Activated CD4-positive, alpha-beta T cell treated with anti-CD3 and anti-CD28 coated beads, Interleukin-2, amount 10 ng/mL, durations not matched to agents 7 days and 5 days (primary cell): ENCODE results near the gene NR2C1. TPM values are rescaled to one million over a fixed set of nuclear protein-coding genes. Genes with fewer than 3 reads are reported as not detected.

Source experiments
- CTCF ChIA-PET: fragments of 350-600 bp; sonication (Branson Sonifier 250); formaldehyde crosslinking; loops from one replicate; lab custom pipeline; 2021; ENCODE audit warnings: antibody characterized with exemption; lab: Charles Lee
- POLR2A ChIA-PET: fragments of 350-600 bp; sonication (Branson Sonifier 250); formaldehyde crosslinking; loops from one replicate; lab custom pipeline; 2021; ENCODE audit warnings: antibody characterized with exemption; lab: Charles Lee
- DNase-seq: peaks from one replicate; pipeline ENCODE4 v3.0.0-alpha.2; 2020
- H3K27ac Mint-ChIP-seq: one replicate; pipeline ENCODE4 v1.8.0; 2021; ENCODE audit warnings: mild to moderate bottlenecking, moderate library complexity, mixed read lengths
- H3K27me3 Mint-ChIP-seq: one replicate; pipeline ENCODE4 v1.8.0; 2021; ENCODE audit warnings: mixed read lengths
- H3K36me3 Mint-ChIP-seq: one replicate; pipeline ENCODE4 v1.8.0; 2021; ENCODE audit warnings: low read depth, mixed read lengths
- H3K4me1 Mint-ChIP-seq: one replicate; pipeline ENCODE4 v1.8.0; 2021; ENCODE audit warnings: mixed read lengths
- H3K4me3 Mint-ChIP-seq: one replicate; pipeline ENCODE4 v1.8.0; 2021; ENCODE audit warnings: mild to moderate bottlenecking, moderate library complexity, mixed read lengths
- H3K9me3 Mint-ChIP-seq: one replicate; pipeline ENCODE4 v1.8.0; 2021; ENCODE audit warnings: mixed read lengths
- total RNA-seq, 2 experiments: library from RNA; stranded (reverse); gene quantifications; one replicate each; pipeline ENCODE4 v1.2.3, GENCODE V29; 2021

NR2C1 gene
- total RNA-seq, 2 experiments from 2014 or later = 31.6 to 49.7 TPM

- no peaks in the 10 kb centered on the region for H3K27me3 Mint-ChIP-seq
- CTCF ChIA-PET = interaction anchor here (0.9 kb wide), 2 partner anchors 14 to 27 kb away, joined by 4 read pairs; no protein-coding TSS in a partner anchor
- no peaks in the 10 kb centered on the region for H3K9me3 Mint-ChIP-seq
- DNase-seq = no peak
- no peak overlapping the region for H3K4me3 Mint-ChIP-seq
- peaks cover 10% of the 10 kb centered on the region for H3K4me1 Mint-ChIP-seq
- no peaks in the 10 kb centered on the region for H3K36me3 Mint-ChIP-seq
- H3K27ac Mint-ChIP-seq = no peak overlapping the region
- POLR2A ChIA-PET = interaction anchor here (0.6 kb wide), 1 partner anchor 538 kb away, joined by 3 read pairs; no protein-coding TSS in a partner anchor
Observed at GRCh38 chr12:95077341-95077740, 3.9 kb upstream of the NR2C1 start.

DNA sequence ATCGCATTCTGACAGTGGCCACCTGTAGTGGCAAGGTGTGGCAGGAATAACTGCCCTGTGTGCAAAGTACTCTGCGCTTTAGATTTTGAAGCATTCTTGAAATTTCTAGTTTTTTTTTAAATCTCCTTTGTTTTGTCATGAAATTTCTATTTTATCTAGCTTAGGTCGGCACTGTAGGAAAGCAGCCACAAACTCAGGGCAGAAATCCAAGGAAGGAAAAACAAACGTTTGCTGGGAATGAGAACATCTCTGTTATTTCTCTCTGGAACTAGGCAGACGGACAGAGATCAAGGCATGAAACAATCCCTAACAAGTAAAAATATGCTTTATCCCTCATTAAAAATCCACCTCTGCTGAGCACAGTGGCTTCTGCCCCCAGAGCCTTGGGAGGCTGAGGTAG lies 1.3 kb upstream of the NR2C1 start:
- H3K9me3 Mint-ChIP-seq = no peaks in the 10 kb centered on the region
- POLR2A ChIA-PET = no interaction called here
- H3K36me3 Mint-ChIP-seq = peaks cover 1% of the 10 kb centered on the region
- H3K27me3 Mint-ChIP-seq = no peaks in the 10 kb centered on the region
- H3K4me3 Mint-ChIP-seq = no peak overlapping the region
- DNase-seq = no peak
- CTCF ChIA-PET = no interaction called here
- H3K27ac Mint-ChIP-seq = no peak overlapping the region
- H3K4me1 Mint-ChIP-seq = peaks cover 17% of the 10 kb centered on the region

DNA sequence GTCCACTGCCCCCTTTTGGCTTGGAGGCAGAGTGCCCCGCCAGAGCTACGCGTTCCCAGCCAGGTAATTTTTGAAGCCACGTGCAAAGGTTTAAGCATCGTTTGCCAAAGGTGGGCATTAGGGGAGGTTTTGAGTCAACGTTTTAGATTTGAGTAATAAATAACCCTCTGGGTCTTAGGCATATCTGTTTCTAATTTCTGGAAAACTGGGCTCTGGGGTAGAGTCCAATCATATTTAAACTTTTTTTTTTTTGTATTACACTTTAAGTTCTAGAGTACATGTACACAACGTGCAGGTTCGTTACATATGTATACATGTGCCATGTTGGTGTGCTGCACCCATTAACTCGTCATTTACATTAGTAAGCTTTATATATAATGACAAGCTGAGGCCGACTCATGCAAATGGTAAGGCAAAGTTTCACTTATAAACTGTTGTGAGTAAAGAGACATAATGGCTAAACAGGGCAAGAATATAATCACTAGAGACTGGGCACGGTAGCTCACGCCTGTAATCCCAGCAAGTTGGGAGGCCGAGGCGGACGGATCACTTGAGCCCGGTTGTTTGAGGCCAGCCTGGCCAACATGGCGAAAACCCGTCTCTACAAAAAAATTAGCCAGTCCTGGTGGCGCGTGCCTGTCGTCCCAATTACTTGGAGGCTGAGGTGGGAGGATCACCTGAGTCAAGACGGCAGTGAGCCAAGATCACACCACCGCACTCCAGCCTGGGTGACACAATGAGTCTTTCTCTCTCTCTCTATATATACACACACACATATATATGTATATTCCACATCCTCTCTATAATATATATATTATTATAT lies 491 bp upstream of the NR2C1 start:
- Mint-ChIP-seq H3K4me1 (peaks cover 22% of the 10 kb centered on the region), H3K4me3 (peak overlapping the region; percentile 86), H3K27ac (peak overlapping the region; percentile 92), H3K9me3 (no peaks in the 10 kb centered on the region), H3K36me3 (peaks cover 4% of the 10 kb centered on the region), H3K27me3 (no peaks in the 10 kb centered on the region)
- CTCF ChIA-PET = interaction anchor here (0.6 to 1.8 kb wide), 15 partner anchors 11 to 999 kb away, joined by 3 to 9 read pairs (median 4); no protein-coding TSS in a partner anchor
- POLR2A ChIA-PET = interaction anchor here (1.5 kb wide), 1 partner anchor 143 kb away, joined by 6 read pairs; the partner anchor contains the start of genes FGD6 and VEZT
- no peak for DNase-seq

DNA sequence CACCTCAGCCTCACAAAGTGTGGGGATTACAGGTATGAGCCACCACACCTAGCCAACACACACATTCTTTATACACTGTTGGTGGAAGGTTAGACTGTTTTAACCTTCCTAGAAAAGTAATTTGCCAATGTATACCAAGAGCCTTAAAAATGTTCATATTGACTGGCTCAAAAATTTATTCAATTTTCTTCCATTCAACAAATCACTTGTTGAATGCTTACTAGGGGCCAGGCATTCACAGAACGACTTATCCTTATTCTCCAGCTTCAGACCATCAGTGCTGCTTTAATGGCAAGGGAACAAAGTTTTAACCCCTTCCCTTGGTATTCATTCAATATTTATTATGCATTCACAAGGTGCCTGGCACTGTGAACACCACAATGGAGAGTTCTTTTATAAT lies 3.0 kb downstream of the NR2C1 start:
- POLR2A ChIA-PET = no interaction called here
- no peak for DNase-seq
- no peaks in the 10 kb centered on the region for H3K27me3 Mint-ChIP-seq
- peaks cover 22% of the 10 kb centered on the region for H3K4me1 Mint-ChIP-seq
- CTCF ChIA-PET = no interaction called here
- no peaks in the 10 kb centered on the region for H3K9me3 Mint-ChIP-seq
- H3K4me3 Mint-ChIP-seq = no peak overlapping the region
- H3K36me3 Mint-ChIP-seq = peaks cover 14% of the 10 kb centered on the region
- H3K27ac Mint-ChIP-seq = no peak overlapping the region

GRCh38 chr12:95066091-95066855 lies 7.1 kb downstream of the NR2C1 start:
- no peak overlapping the region for H3K4me3 Mint-ChIP-seq
- peaks cover 29% of the 10 kb centered on the region for H3K36me3 Mint-ChIP-seq
- ChIA-PET CTCF (no interaction called here), POLR2A (no interaction called here)
- H3K27ac Mint-ChIP-seq = no peak overlapping the region
- peaks cover 9% of the 10 kb centered on the region for H3K4me1 Mint-ChIP-seq
- no peaks in the 10 kb centered on the region for H3K27me3 Mint-ChIP-seq
- no peaks in the 10 kb centered on the region for H3K9me3 Mint-ChIP-seq
- DNase-seq = no peak

GRCh38 chr12:95060951-95061350 lies 12.5 kb downstream of the NR2C1 start:
- CTCF ChIA-PET = interaction anchor here (1.0 kb wide), 1 partner anchor 18 kb away, joined by 3 read pairs; no protein-coding TSS in a partner anchor
- Mint-ChIP-seq H3K4me3 (no peak overlapping the region), H3K9me3 (no peaks in the 10 kb centered on the region), H3K36me3 (peaks cover 26% of the 10 kb centered on the region), H3K4me1 (no peaks in the 10 kb centered on the region), H3K27ac (no peak overlapping the region), H3K27me3 (no peaks in the 10 kb centered on the region)
- no peak for DNase-seq
- POLR2A ChIA-PET = no interaction called here

GRCh38 chr12:95059984-95060383 lies 13.4 kb downstream of the NR2C1 start:
- H3K27ac Mint-ChIP-seq = no peak overlapping the region
- ChIA-PET CTCF (interaction anchor here (0.5 to 1.2 kb wide), 3 partner anchors 8 to 1536 kb away, joined by 3 to 9 read pairs (median 4); partner anchors contain the start of gene NR2C1), POLR2A (no interaction called here)
- H3K9me3 Mint-ChIP-seq = no peaks in the 10 kb centered on the region
- peaks cover 26% of the 10 kb centered on the region for H3K36me3 Mint-ChIP-seq
- no peak for DNase-seq
- no peaks in the 10 kb centered on the region for H3K27me3 Mint-ChIP-seq
- H3K4me3 Mint-ChIP-seq = no peak overlapping the region
- H3K4me1 Mint-ChIP-seq = no peaks in the 10 kb centered on the region

- CTCF ChIA-PET = interaction anchor here (0.5 to 0.6 kb wide), 2 partner anchors 23 to 477 kb away, joined by 3 read pairs; no protein-coding TSS in a partner anchor
- no peak for DNase-seq
- POLR2A ChIA-PET = no interaction called here
Observed at GRCh38 chr12:95057424-95057823, 16.0 kb downstream of the NR2C1 start.

DNA sequence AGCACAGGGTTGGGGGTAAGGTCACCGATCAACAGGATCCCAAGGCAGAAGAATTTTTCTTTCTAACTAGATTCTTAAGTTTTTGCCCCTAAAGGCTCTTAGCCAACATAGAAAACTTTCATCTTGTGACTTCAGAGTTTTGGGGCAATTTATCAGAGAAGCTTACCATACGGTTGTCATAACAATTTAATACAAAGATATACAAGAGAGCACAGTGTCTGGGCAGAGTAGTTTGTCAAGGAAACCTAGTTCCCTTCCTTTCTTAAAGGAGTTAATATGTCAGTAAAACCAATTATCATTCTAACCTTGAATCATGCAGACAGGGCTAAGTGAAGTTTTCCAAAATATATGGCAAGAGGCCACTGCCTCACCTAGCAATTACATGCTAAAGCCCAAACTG lies 18.4 kb downstream of the NR2C1 start:
- Mint-ChIP-seq H3K36me3 (peaks cover 11% of the 10 kb centered on the region), H3K4me3 (no peak overlapping the region), H3K9me3 (no peaks in the 10 kb centered on the region), H3K27ac (no peak overlapping the region), H3K4me1 (no peaks in the 10 kb centered on the region), H3K27me3 (no peaks in the 10 kb centered on the region)
- CTCF ChIA-PET = interaction anchor here (0.9 kb wide), 1 partner anchor 11 kb away, joined by 3 read pairs; no protein-coding TSS in a partner anchor
- no peak for DNase-seq
- POLR2A ChIA-PET = no interaction called here

More at GRCh38 chr12:95057424-95057823, 16.0 kb downstream of the NR2C1 start:
- H3K27ac Mint-ChIP-seq = no peak overlapping the region
- no peaks in the 10 kb centered on the region for H3K9me3 Mint-ChIP-seq
- H3K4me1 Mint-ChIP-seq = no peaks in the 10 kb centered on the region
- H3K4me3 Mint-ChIP-seq = no peak overlapping the region
- no peaks in the 10 kb centered on the region for H3K27me3 Mint-ChIP-seq
- peaks cover 16% of the 10 kb centered on the region for H3K36me3 Mint-ChIP-seq

- no peak for DNase-seq
- Mint-ChIP-seq H3K9me3 (no peaks in the 10 kb centered on the region), H3K36me3 (peaks cover 12% of the 10 kb centered on the region), H3K4me1 (no peaks in the 10 kb centered on the region), H3K4me3 (no peak overlapping the region), H3K27me3 (no peaks in the 10 kb centered on the region), H3K27ac (no peak overlapping the region)
- ChIA-PET CTCF (no interaction called here), POLR2A (interaction anchor here (0.6 to 0.7 kb wide), 2 partner anchors 33 to 791 kb away, joined by 3 to 4 read pairs; no protein-coding TSS in a partner anchor)
Observed at GRCh38 chr12:95054206-95054605, 19.2 kb downstream of the NR2C1 start.

GRCh38 chr12:95051241-95051640 lies 22.2 kb downstream of the NR2C1 start:
- Mint-ChIP-seq H3K36me3 (peaks cover 21% of the 10 kb centered on the region), H3K27me3 (no peaks in the 10 kb centered on the region), H3K27ac (no peak overlapping the region), H3K4me3 (no peak overlapping the region), H3K9me3 (no peaks in the 10 kb centered on the region), H3K4me1 (no peaks in the 10 kb centered on the region)
- ChIA-PET CTCF (interaction anchor here (0.6 kb wide), 1 partner anchor 342 kb away, joined by 3 read pairs; no protein-coding TSS in a partner anchor), POLR2A (no interaction called here)
- no peak for DNase-seq

DNA sequence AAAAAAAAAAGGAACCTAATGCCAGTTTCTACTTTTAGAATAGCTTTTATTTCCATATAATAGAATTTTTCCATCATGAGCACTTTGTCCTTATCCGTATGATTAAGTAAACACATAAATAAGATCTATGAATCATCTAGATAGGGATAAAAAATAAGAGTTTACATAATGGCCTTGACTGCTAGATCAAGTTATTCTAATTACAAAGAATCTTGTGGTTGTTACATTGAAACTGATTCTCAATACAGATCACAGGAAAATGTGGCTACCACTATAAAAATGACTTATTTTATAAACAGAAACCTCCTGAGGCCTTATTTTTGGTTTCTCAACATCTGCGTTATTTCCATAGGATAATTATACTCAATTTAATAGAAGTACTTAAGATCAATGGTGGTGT lies 35.5 kb downstream of the NR2C1 start:
- Mint-ChIP-seq H3K4me1 (peaks cover 18% of the 10 kb centered on the region), H3K27me3 (no peaks in the 10 kb centered on the region), H3K4me3 (no peak overlapping the region), H3K27ac (no peak overlapping the region), H3K36me3 (peaks cover 10% of the 10 kb centered on the region), H3K9me3 (no peaks in the 10 kb centered on the region)
- DNase-seq = no peak
- CTCF ChIA-PET = interaction anchor here (0.6 kb wide), 2 partner anchors 10 to 536 kb away, joined by 3 read pairs; no protein-coding TSS in a partner anchor
- POLR2A ChIA-PET = no interaction called here
